HepG2 (cell line): ENCODE data around the gene DOK4. TPM values are rescaled to one million over a fixed set of nuclear protein-coding genes. Genes with fewer than 3 reads are reported as not detected.

Experiments
- CEBPB ChIP-seq: IDR thresholded peaks from 2 replicates; pipeline ENCODE4 v1.6.1; 2011; ENCODE audit warnings: low read depth, low read length, improper control_type of control experiment, borderline replicate concordance
- HES4 ChIP-seq: sonication (generic); formaldehyde crosslinking; IDR thresholded peaks from 2 replicates; pipeline ENCODE4 v1.9.0; 2021; ENCODE audit warnings: mild to moderate bottlenecking, missing genetic modification reagents, borderline replicate concordance
- MEIS2 ChIP-seq: sonication (generic); formaldehyde crosslinking; IDR thresholded peaks from 2 replicates; pipeline ENCODE4 v1.9.0; 2021; ENCODE audit warnings: mild to moderate bottlenecking, missing genetic modification reagents
- MYNN ChIP-seq: sonication (generic); formaldehyde crosslinking; IDR thresholded peaks from 2 replicates; pipeline ENCODE4 v1.4.0; 2020; ENCODE audit warnings: mild to moderate bottlenecking, low read depth, missing genetic modification reagents
- PCBP1 ChIP-seq: fragments of 200-400 bp; formaldehyde crosslinking; IDR thresholded peaks from 2 replicates; pipeline ENCODE4 v1.6.1; 2017; ENCODE audit warnings: mild to moderate bottlenecking, low read depth, low read length, borderline replicate concordance
- SIX4 ChIP-seq: sonication (generic); formaldehyde crosslinking; IDR thresholded peaks from 2 replicates; pipeline ENCODE4 v1.4.0; 2020; ENCODE audit warnings: missing genetic modification reagents
- SMAD9 ChIP-seq: sonication (generic); formaldehyde crosslinking; IDR thresholded peaks from 2 replicates; pipeline ENCODE4 v1.5.1; 2020; ENCODE audit warnings: mild to moderate bottlenecking, missing genetic modification reagents
- TEAD3 ChIP-seq: optimal IDR thresholded peaks from 2 replicates; pipeline ENCODE3; 2016; ENCODE audit warnings: borderline replicate concordance
- ZFP1 ChIP-seq: IDR thresholded peaks from 2 replicates; pipeline ENCODE4 v1.6.1; 2016
- ZNF124 ChIP-seq: sonication (generic); formaldehyde crosslinking; IDR thresholded peaks from 2 replicates; pipeline ENCODE4 v1.4.0; 2020; ENCODE audit warnings: missing genetic modification reagents
- ZNF33B ChIP-seq: sonication (generic); formaldehyde crosslinking; IDR thresholded peaks from 2 replicates; pipeline ENCODE4 v1.5.1; 2020; ENCODE audit warnings: mild to moderate bottlenecking, missing genetic modification reagents
- ZNF879 ChIP-seq: sonication (generic); formaldehyde crosslinking; IDR thresholded peaks from 2 replicates; pipeline ENCODE4 v1.8.1; 2023; ENCODE audit warnings: missing genetic modification reagents
- ZSCAN22 ChIP-seq: sonication (generic); formaldehyde crosslinking; IDR thresholded peaks from 2 replicates; pipeline ENCODE4 v1.4.0; 2020; ENCODE audit warnings: mild to moderate bottlenecking, missing genetic modification reagents
- polyA plus RNA-seq, 8 experiments: library from polyadenylated mRNA; depleted of rRNA in 3 of 8; stranded (reverse) in 7 of 8; unstranded in 1 of 8; fragments of >200 nt; fragmentation: Illumina TruSeq in 4 of 8; extraction: Trizol in 4 of 8; gene quantifications; 2 replicates each; pipeline versions ENCODE4 v1.2.1 to v1.2.3, GENCODE V29; 2011 to 2016; ENCODE audit warnings: low read depth in 4 of 8, missing spikeins in 1 of 8, mixed read lengths in 1 of 8; ENCODE audit not compliant: insufficient read depth in 1 of 8
- total RNA-seq, 5 experiments: library from RNA; depleted of rRNA; stranded (reverse); fragments of >200 nt; fragmentation: Illumina TruSeq; extraction: Trizol; gene quantifications; 2 replicates each; pipeline ENCODE4 v1.2.3, GENCODE V29; 2016; ENCODE audit warnings: low read depth in 1 of 5
- TF ChIP-seq, protein P1 (sequence below): sonication (generic); formaldehyde crosslinking; conservative IDR thresholded peaks from 2 replicates; pipeline ENCODE4 v1.4.0; 2020; ENCODE audit warnings: mild to moderate bottlenecking, missing genetic modification reagents, moderate library complexity
- TF ChIP-seq, protein P2 (sequence below): sonication (generic); formaldehyde crosslinking; IDR thresholded peaks from 2 replicates; pipeline ENCODE4 v1.5.1; 2020; ENCODE audit warnings: mild to moderate bottlenecking, moderate library complexity, missing genetic modification reagents
- TF ChIP-seq, protein P3 (sequence below): sonication (generic); formaldehyde crosslinking; IDR thresholded peaks from 2 replicates; pipeline ENCODE4 v1.5.0; 2020; ENCODE audit warnings: mild to moderate bottlenecking, missing genetic modification reagents
- TF ChIP-seq, protein P4 (sequence below): sonication (generic); formaldehyde crosslinking; IDR thresholded peaks from 2 replicates; pipeline ENCODE4 v1.8.1; 2022; ENCODE audit warnings: mild to moderate bottlenecking, missing genetic modification reagents
- TF ChIP-seq, protein P5 (sequence below): IDR thresholded peaks from 2 replicates; pipeline ENCODE4 v1.6.1; 2016; ENCODE audit warnings: mild to moderate bottlenecking

Gene DOK4
- total and polyA plus RNA-seq, 2 of the 13 experiments (the other 11 are each of a cell fraction or from before 2014, with no cell fraction given), result 52.7 to 70.0 TPM

DNA sequence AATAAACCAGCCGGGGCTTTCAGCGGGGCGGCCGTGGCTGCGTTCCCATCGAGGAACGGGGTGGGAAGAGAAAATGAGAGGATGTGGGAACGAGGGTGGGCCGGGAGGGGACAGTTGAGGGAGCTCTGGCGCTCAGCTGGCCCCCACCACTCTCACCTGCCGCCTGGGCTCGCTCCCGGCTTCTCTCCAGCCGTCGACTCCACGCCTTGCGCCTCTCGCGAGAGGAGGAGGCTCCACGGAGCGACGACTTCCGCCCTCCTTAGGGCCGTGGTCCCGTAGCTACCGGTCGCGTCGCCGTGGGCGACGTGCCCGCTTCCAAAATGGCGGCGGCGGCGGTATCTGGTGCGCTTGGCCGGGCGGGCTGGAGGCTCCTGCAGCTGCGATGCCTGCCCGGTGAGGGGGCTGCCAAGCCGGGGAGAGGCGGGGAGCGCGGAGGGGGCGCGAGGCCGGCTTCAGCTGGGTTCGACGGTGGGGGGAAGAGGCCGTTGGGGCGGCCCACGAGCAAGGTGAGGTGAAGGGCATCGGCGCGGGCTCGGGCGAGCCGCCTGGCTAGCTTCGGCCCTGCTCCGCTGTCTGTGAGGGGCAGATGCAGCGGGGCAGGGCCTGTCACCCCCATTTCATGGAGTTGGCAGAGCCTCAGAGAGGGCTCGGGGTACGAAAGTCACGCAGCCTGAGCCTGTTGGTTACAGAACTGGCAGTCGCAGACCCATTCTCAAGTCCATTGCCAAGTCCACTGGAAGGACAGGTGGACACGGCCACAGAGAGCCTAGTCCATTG is 38.9 kb downstream of the DOK4 start, which contains the start of the genes CIAPIN1 and COQ9 (continued):
- TF ChIP-seq, protein P1, sequence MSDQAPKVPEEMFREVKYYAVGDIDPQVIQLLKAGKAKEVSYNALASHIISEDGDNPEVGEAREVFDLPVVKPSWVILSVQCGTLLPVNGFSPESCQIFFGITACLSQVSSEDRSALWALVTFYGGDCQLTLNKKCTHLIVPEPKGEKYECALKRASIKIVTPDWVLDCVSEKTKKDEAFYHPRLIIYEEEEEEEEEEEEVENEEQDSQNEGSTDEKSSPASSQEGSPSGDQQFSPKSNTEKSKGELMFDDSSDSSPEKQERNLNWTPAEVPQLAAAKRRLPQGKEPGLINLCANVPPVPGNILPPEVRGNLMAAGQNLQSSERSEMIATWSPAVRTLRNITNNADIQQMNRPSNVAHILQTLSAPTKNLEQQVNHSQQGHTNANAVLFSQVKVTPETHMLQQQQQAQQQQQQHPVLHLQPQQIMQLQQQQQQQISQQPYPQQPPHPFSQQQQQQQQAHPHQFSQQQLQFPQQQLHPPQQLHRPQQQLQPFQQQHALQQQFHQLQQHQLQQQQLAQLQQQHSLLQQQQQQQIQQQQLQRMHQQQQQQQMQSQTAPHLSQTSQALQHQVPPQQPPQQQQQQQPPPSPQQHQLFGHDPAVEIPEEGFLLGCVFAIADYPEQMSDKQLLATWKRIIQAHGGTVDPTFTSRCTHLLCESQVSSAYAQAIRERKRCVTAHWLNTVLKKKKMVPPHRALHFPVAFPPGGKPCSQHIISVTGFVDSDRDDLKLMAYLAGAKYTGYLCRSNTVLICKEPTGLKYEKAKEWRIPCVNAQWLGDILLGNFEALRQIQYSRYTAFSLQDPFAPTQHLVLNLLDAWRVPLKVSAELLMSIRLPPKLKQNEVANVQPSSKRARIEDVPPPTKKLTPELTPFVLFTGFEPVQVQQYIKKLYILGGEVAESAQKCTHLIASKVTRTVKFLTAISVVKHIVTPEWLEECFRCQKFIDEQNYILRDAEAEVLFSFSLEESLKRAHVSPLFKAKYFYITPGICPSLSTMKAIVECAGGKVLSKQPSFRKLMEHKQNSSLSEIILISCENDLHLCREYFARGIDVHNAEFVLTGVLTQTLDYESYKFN (CRISPR knock-in tag), result peak; percentile 75
- peak; percentile 65; the same call in 1 of the 2 replicates for TF ChIP-seq MYNN
- TF ChIP-seq PCBP1, result peak; percentile 98; the same call in 1 of the 2 replicates
- TF ChIP-seq, protein P2, sequence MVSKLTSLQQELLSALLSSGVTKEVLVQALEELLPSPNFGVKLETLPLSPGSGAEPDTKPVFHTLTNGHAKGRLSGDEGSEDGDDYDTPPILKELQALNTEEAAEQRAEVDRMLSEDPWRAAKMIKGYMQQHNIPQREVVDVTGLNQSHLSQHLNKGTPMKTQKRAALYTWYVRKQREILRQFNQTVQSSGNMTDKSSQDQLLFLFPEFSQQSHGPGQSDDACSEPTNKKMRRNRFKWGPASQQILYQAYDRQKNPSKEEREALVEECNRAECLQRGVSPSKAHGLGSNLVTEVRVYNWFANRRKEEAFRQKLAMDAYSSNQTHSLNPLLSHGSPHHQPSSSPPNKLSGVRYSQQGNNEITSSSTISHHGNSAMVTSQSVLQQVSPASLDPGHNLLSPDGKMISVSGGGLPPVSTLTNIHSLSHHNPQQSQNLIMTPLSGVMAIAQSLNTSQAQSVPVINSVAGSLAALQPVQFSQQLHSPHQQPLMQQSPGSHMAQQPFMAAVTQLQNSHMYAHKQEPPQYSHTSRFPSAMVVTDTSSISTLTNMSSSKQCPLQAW (CRISPR knock-in tag), result peak; percentile 89; the same call in 1 of the 2 replicates
- peak; percentile 92 for TF ChIP-seq ZNF33B (CRISPR knock-in tag)
- TF ChIP-seq TEAD3 (CRISPR knock-in tag), result peak; percentile 89
- TF ChIP-seq SIX4, result peak; percentile 62; the same call in 1 of the 2 replicates
- TF ChIP-seq SMAD9 (CRISPR knock-in tag), result 0 out of 2 replicates have a peak, but pooled peaks have one; percentile 43
- TF ChIP-seq, protein P3, sequence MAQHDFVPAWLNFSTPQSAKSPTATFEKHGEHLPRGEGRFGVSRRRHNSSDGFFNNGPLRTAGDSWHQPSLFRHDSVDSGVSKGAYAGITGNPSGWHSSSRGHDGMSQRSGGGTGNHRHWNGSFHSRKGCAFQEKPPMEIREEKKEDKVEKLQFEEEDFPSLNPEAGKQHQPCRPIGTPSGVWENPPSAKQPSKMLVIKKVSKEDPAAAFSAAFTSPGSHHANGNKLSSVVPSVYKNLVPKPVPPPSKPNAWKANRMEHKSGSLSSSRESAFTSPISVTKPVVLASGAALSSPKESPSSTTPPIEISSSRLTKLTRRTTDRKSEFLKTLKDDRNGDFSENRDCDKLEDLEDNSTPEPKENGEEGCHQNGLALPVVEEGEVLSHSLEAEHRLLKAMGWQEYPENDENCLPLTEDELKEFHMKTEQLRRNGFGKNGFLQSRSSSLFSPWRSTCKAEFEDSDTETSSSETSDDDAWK (CRISPR knock-in tag), result no peak
- peak; percentile 72 for TF ChIP-seq ZFP1
- no peak for TF ChIP-seq CEBPB
- TF ChIP-seq HES4, result peak; percentile 98
- peak; percentile 67; the same call in 1 of the 2 replicates for TF ChIP-seq ZNF879 (CRISPR knock-in tag)
- TF ChIP-seq, protein P4, sequence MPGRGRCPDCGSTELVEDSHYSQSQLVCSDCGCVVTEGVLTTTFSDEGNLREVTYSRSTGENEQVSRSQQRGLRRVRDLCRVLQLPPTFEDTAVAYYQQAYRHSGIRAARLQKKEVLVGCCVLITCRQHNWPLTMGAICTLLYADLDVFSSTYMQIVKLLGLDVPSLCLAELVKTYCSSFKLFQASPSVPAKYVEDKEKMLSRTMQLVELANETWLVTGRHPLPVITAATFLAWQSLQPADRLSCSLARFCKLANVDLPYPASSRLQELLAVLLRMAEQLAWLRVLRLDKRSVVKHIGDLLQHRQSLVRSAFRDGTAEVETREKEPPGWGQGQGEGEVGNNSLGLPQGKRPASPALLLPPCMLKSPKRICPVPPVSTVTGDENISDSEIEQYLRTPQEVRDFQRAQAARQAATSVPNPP (CRISPR knock-in tag), result 0 out of 2 replicates have a peak, but pooled peaks have one; percentile 50
- 0 out of 2 replicates have a peak, but pooled peaks have one; percentile 30 for TF ChIP-seq MEIS2 (CRISPR knock-in tag)
- TF ChIP-seq, protein P5, sequence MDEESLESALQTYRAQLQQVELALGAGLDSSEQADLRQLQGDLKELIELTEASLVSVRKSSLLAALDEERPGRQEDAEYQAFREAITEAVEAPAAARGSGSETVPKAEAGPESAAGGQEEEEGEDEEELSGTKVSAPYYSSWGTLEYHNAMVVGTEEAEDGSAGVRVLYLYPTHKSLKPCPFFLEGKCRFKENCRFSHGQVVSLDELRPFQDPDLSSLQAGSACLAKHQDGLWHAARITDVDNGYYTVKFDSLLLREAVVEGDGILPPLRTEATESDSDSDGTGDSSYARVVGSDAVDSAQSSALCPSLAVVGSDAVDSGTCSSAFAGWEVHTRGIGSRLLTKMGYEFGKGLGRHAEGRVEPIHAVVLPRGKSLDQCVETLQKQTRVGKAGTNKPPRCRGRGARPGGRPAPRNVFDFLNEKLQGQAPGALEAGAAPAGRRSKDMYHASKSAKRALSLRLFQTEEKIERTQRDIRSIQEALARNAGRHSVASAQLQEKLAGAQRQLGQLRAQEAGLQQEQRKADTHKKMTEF, result peak; percentile 98
- 0 out of 2 replicates have a peak, but pooled peaks have one; percentile 80 for TF ChIP-seq ZSCAN22 (CRISPR knock-in tag)
- TF ChIP-seq ZNF124 (CRISPR knock-in tag), result peak; percentile 66; the same call in 1 of the 2 replicates
